ENCODE results near the gene APOL1.
A peak's percentile ranks its signal among the peaks of the same experiment; 100 is the strongest.
"Not testable (repeated sequence)": the region's sequence is repeated elsewhere in the genome, so short reads cannot be mapped to it uniquely, and the experiment has no call there.

APOL1 gene

DNA sequence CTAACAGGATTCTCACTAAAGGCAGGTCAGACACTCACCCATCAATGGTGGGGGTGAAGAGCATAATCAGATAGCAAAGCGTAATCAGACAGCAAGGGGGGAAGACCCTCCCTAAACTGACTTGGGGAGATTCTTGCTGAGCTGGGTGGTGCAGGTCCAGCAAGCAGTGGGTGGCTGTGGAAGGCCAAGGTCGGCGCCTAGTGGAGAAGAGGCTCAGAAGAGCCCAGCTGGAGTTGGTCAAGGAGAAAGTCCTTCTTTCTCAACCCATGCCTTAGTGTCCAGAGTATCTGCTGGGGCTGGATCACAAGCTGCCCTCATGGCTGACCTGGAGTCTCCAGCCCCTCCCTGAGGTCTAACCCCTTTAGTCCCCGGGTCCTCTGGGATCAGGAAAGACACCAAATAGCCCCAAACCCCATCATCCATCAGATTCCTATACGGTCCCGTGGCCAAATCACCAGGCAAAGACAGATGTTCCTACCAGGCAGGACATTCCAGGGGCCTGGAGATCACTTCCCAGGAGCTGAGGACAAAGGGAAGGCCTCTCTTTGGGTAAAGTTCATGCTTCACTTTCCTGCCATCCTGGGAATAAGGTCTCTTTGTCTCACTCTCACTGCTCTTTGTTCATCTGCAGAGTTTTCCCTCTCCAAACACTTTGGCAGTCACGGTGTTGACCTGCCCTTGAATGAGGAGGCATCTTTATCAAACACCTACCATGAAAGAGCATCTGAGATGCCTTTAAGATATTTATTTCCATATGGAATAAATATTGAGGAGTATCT, 11.1 kb downstream of the APOL1 start:
- not testable (repeated sequence) for DNase-seq

DNA sequence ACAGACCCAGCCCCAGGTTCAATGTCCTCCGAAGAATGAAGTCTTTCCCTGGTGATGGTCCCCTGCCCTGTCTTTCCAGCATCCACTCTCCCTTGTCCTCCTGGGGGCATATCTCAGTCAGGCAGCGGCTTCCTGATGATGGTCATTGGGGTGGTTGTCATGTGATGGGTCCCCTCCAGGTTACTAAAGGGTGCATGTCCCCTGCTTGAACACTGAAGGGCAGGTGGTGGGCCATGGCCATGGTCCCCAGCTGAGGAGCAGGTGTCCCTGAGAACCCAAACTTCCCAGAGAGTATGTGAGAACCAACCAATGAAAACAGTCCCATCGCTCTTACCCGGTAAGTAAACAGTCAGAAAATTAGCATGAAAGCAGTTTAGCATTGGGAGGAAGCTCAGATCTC, 14.1 kb downstream of the APOL1 start:
- DNase-seq = no peak

DNA sequence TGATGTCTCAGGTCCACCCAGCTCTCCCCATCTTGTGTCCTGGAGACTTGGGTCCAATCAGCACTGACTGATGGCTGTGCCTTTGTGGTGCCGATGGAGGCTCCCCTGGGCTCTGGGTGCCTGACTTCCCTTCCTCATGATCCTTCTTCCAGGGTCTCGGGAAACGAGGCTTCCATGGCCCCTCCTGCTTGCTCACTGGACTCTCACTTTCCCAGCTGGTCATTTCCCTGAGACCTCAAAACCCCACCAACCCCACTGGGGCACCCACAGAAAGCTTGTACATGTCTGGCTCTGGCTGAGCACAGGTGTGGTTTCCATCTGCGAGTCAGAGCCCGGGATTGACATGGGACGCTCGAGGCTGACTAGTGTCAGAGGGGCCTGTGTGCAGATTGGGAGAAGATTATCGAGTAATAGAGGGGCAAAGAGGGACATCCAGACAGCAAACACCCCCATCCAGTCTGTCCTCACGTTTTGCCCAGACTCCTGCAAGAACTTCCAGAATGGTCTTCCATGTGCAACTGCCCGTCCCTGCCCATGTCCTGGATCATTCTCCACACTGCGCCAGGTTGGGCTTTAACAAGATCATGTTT, 15.1 kb downstream of the APOL1 start:
- no peak for DNase-seq

DNA sequence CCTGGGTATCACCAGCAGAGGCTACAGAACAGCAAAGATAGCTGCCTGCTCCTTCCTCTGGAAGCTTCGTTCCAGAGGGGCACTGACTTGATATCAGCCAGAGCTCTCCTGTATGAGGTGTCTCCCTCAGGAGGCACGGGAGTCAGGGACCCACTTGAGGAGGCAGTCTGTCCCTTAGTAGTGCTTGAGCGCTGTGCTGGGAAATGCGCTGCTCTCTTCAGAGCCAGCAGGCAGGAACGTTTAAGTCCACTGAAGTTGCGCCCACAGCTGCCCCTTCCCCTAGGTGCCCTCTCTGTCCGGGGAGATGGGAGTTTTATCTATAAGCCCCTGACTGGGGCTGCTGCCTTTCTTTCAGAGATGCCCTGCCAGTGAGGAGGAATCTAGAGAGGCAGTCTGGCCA, 18.3 kb downstream of the APOL1 start:
- DNase-seq = not testable (repeated sequence)

DNA sequence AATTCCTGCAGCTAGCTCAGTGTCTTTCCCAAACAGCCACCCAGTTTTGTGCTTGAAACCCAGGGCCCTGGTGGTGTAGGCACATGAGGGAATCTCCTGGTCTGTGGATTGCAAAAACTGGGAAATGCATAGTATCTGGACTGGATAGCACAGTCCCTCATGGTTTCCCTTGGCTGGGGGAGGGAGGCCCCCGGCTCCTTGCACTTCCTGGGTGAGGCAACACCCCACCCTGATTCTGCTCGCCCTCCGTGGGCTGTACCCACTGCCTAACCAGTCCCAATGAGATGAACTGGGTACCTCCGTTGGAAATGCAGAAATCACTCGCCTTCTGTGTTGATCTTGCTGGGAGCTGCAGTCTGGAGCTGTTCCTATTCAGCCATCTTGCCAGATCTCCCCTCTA, 19.0 kb downstream of the APOL1 start:
- not testable (repeated sequence) for DNase-seq

DNA sequence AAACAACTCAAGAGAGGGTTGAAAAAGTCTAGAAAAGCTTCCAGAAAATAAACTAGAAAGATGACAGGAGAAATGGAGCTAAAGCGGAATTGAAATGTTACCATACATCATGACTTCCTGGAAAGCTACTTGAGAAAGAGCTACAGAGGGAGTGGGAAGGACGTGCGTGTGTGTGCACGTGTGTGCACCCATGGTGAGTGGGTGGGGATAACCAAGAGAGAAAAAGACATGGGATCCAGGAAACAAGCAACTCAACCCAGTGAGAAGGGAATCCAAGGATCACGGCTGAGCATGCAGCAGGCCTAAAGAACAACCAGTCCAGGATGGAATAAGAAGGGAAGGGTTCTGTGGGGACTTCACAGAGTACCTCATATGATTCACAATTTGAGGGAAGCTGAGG, 21.6 kb downstream of the APOL1 start:
- no peak for DNase-seq

DNA sequence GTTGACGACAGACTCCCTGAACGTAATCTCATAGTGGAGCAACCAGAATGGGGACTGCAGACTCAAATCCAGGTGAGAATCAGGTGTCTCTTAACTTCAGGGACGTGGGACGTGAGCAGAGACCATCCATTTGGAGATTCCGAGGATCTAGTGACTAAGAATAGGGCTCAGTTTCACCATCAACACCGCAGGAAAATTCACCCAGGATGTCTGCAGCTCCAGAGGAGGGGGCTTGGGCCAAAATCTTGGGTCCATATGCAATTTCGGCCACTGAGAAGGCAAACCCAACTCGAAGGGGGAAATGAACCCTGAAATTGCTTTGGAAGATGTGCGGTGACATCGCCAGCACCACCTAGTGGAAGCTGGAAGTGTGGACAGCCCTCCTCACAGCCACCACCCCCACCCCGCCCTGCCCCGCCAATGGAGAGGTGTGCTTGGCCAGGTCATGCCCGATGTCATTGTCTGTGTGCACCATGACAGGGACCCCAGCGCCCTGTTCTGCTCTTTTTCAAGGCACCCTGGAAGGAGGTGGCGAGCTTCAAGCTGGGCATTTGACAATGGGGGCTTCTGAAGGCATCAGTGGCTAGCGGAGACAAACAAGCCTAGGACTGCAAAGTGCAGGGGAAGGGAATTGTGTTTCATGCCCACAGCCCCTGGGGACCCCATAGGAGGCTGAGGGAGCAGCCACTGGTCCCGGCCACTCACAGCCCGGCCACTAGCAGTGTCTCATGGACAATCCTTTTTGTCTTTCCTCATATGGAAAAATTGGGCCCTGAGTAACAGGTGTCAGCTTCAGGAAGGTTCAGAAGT, 24.8 kb downstream of the APOL1 start:
- DNase-seq = peak in 33 of 56 donors; percentile 7 to 68 (median 30)

DNA sequence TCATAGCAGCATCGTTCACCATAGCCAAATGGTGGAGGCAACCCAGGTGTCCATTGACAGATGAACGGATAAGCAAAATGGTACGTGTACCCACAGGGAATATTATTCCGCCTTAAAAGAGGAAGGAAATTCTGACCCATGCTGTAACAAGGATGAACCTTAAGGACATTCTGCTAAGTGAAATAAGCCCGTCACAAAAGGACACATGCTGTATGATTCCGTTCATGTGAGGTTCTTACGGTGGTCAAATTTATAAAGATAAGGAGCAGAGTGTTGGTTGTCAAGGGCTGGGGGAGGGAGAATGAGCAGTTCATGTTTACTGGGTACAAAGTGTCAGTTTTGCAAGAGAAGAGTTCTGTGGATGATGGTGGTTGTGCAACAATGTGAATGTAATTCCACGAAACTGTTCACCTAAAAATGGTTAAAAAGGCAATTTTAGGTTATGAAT, 26.3 kb downstream of the APOL1 start:
- no peak for DNase-seq

DNA sequence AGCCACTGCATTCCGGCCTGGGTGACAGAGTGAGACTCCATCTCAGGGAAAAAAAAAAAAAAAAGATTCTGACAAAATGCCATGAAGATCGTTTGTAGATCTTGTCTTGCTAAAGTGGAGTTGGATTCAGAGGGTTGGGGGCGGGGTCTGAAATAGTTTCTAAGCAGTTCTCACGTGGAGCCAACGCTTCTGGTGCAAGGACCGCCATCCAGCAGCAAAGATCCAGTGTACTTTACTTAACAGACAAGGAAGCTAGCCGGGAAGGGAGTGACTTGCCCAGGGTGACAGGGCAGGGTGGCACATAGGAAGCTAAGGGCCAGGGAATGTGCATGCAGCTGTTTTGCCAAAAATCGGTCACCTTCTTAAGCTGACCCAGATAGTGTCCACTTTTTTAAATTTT, 27.4 kb downstream of the APOL1 start:
- DNase-seq = no peak

DNA sequence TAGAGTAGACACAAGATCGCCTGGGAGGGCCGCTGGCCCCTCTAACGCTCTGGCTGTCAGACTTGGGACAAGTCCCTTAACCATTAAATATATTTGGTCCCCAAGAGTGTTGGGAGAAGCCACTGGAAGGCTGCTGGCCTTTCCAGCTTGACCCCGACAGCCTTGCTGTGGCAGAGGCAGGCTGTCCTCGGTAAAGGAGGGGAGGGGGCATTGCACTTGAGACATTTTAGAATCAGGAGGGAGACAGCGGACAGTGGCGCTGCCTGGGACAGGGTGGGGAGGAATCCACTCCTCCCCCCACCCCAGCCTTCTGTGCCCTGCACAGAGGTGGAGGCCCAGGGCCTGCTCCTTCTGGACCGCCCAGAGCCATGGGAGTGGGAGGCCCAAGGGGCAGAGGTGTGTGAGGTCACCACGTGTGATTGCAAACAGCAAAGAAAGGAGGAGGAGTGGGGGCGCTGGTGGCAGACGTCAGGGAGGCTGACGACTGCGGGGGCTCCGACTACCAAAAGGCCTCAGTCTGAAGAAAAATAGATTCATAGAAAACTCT, 28.9 kb downstream of the APOL1 start:
- DNase-seq = no peak

DNA sequence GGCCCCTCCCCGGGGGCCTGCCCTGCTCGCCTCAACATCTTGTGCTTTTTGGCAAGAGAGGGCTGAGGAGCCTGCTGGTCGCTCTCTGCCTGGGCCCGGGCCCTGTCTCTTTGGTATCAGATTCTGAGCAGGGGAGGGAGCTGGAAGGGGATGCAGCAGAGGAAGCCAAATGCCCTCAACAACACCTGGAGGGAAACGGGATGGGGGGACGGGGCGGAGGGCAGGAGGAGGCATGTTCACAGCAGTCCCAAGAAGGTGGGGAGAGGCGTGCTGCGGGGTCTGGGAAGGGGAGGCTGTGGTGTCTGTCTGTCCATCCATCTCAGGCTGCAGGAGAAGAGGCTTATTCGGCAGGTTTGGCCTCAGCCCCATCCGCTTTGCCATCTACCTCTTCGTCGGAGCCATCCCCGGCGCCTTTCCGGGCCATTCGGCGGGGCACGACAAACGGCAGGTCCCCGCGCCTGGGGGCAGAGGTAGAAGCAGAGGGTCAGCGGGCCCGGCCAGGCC, 29.4 kb downstream of the APOL1 start:
- DNase-seq = no peak

DNA sequence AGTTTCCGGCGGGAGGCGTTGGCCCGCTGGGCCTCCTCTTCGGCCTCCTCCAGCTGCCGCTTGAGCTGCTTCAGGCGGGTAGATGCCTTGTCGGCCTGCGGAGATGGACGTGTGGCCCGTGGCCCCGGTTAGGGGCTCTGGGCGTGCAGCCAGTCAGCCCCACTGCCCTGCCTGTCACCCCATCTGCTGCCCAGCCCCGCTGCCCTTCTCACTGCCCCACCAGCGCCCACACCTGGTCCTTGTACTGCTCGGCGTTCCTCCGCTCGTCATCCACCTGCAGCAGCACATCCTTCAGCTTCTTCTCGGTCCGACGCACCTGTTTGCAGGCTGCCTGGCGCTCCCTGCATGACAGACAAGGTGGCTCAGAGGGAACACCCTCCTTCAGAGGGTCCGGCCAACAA, 31.2 kb downstream of the APOL1 start:
- no peak for DNase-seq

DNA sequence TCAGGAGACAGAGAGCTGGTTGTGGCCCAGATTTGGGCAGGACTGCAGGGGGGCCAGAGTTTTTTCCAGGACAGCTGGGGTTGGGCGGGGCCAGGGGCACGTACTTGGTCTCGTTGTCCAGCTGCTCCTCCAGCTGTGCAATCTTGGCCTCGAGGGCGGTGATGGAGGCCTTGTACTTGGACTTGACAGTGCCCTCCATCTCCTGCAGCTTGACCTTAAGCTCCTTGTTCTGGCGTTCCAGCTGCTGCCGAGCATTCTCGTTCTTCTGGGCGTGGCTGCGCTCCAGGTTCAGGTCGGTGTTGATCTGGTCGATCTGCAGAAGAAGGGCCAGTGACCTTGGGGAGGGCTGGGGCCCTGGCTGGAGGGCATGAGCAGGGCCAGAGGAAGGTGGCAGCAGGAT, 32.1 kb downstream of the APOL1 start:
- DNase-seq = no peak

DNA sequence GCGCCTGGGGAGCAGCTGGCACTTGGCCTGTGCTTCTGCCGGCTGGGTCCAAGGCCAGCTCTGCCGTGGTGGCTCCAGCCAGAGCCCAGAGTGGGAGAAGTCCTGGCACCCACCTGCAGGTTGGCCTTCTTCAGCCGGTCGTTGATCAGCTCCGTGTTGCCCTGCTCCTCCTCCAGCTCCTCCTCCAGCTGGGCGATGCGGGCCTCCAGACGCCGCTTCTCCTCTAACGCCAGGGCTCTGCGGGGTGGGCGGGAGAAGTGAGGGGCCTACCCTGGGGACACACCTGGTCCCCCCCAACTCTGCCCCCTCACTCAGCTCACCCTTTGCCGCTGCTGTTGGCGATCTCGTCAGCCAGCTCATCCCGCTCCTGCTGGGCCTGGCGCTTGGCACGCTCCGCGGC, 32.6 kb downstream of the APOL1 start:
- DNase-seq = no peak

DNA sequence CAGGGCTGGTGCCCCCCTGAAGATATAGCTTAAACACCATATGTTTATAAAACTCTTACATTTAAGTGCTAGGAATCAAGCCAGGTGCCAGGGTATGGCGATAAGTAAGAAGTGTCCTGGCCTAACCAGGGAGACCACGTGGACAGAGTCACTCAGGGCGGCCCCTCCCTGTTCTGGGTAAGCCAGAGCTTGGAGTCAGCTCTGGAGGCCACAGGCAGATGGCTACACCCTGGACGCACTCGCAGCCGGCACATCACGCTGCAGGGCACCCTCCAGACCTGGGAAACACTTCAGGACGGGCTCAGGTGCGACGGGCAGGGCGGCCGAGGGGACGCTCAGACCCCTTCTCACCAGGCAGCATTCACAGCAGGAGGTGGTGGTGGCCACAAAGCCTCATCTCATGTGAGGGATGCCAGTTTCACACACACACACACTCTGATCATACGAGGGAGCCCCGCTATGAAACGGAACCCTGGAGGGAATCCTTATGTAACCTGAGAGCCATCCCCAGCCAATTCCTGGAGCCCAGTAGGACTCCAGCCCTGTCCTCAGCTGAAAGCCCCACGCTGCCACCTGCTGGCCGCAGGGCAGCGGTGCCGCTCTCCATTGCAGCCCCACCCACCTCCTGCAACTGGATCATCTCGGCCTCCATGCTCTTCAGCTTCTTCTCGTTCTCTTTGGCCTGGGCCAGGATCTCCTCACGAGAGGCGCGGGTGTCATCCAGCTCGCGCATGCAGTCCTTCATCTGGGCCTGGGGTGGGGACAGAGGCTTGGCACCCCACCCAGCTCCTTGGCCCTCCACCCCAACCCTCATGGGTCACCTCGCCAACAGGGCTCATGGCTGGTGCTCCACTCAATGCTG, 33.4 kb downstream of the APOL1 start:
- peak in 49 of 56 donors; percentile 7 to 84 (median 46) for DNase-seq

DNA sequence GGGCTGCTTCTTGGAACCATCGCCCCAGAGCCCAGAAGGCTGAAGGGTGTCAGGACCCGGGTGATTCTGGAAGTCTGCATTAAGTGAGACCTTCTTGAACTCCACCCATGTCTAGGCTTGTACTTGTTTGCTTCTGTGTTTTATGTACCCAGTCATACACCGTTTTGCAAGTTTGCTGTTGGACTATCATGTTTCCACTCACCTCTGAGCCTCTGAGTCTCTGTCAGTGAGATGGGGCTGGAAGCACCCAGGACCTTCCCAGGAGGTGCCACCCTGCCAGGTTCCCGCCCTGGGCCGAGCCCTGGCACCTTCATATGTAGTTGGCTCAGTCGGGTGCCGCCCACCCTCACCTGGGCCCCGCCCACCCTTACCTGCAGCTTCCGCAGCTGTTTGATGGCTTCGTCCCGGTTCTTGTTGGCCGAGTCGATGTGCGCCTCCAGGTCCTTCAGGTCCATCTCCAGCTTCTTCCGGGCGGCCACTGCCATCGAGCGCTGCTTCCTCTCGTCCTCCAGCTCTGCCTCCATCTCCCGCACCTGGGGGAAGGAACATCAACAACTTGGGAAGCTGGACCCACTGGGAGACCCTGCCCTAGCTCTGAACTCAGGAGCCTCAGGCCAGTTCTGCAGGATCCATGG, 35.1 kb downstream of the APOL1 start:
- no peak for DNase-seq

DNA sequence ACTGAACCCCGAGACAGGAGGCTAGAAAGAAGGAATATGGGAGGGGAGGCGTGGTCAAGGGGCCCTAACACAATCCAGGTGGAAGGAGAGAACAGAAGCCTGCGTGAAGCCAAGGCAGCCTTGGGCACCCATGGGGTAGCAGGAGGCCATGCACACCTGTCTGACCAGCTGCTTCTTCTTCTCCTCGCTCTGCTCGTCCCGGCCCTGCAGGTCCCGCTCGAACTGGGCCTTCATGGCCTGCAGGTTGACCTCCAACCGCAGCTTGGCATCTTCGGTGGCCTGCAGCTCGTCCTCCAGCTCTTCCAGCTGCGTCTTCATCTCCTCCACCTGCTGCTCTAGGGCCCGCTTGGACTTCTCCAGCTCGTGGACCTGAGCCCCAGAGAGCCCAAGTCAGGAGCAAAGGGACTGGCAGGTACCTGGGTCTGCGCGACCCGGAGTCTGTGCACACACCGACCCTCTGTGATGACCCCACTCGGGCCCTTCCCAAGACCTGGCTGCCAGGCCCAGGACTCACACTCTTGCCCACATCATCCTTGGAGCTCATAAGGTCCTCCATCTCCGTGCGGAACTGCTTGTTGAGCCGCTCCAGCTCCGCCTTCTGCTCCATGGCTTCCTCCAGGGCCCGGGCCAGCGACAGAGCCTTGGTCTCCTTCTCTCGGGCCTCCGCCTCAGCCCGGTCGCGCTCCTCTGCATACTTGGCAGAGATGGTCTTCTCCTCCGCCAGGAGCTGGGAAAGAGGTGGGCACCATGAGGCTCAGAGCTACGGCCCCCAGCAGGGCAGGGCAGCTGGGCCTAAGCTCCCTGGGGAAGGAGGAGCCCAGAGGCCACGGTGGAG, 35.9 kb downstream of the APOL1 start:
- no peak for DNase-seq

DNA sequence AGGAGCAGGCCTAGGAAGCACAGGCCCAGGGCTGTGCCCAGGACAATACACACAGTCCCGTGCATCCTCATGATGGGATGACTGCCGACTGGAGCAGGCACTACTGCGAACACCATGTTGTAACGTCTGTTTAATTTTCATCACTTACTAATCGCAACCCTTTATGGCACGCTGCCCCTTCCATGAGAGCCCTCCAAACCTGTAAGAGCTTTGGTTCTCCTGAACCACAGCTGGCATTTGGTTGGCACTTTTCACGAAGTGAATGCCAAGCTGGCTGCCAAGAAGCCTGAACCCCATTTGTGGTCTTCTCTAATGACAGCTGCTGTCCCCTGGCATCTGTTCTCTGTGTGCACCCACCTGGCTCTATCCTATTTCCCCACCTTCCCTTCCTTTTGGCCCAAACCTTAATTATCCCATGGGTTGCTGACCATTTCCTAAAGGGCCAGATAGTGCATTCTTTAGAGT, 36.5 kb downstream of the APOL1 start:
- no peak for DNase-seq

DNA sequence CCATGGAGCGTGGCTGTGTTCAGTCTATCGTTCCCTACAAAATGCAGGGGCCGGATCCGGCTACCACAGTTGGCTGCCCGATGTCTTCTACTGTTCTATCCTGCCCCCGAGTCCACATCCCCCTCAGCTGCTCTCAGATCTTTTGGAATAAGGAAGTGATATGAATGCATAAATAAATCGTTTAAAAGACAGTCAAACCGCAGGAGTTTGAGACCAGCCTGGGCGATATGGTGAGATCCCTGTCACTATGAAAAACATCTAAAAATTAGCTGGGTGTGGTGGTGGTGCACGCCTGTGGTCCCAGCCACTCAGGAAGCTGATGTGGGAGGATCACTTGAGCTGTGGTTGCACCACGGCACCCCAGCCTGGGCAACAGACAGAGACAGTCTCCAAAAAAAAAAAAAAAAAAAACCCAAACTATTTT, 37.0 kb downstream of the APOL1 start:
- DNase-seq = not testable (repeated sequence)

Measured in nucleus accumbens (tissue), 56 donors.